ENCODE data around the gene AREG. TPM values are rescaled to one million over a fixed set of nuclear protein-coding genes. Genes with fewer than 3 reads are reported as not detected.

AREG gene
- total and polyA plus RNA-seq, 2 of the 13 experiments (the other 11 are each of a cell fraction or from before 2014, with no cell fraction given), result 6.2 to 7.1 TPM

DNA sequence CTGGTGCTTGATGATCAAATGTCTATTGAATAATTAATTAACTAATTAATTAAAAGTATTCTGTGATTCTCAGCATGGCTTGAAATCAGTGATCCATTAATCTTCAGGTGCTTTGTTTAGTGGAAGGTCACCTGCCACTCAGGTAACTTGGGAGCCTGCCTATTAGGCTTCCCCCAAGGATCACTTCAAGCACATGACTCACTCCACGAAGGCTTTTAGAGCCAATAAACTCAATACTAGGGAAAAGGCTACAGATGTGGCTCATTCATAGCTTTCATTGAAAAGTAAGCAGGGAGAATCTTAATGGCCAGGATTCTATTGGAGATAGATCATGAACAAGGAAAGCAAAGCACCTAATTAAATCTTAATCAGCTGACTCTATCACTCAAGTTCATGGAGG is 21.3 kb downstream of the AREG start (continued):
- TF ChIP-seq, protein P1, sequence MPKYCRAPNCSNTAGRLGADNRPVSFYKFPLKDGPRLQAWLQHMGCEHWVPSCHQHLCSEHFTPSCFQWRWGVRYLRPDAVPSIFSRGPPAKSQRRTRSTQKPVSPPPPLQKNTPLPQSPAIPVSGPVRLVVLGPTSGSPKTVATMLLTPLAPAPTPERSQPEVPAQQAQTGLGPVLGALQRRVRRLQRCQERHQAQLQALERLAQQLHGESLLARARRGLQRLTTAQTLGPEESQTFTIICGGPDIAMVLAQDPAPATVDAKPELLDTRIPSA (CRISPR knock-in tag; IDR thresholded peaks at IDR 0.05; ENCODE audit: borderline replicate concordance), result no peak

DNA sequence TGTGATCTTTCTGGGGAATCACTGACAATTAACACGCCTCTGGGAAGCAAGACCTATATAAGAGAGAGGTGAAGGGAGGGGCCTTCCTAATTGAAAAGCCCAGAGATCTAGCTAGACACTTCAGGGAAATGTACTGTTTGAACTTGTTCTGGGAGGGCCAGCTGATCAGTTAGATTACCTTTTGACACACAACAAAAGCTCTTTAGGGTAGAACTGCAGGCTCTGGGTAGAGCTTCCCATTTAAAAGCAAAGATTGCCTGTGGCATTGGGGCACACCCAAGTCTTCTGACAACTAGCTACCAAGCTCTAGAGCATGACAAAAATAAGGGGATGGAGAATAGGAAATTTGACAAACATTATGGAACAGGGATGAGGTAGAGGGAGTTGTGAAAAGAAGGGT is 26.3 kb downstream of the AREG start:
- Histone ChIP-seq H2AFZ (ENCODE audit: low read length) (no peak overlapping the region), H3K27me3 (ENCODE audit: control insufficient read depth in 1 of 2, insufficient read depth in 2 of 2, low read length in 2 of 2) (no peaks in the 10 kb centered on the region; a peak in 1 of 5 replicates), H3K9ac (ENCODE audit: insufficient read depth, low read depth, low read length) (no peak overlapping the region), H3K27ac (ENCODE audit: extremely low read length, insufficient read depth, low read length) (no peak overlapping the region), H3K79me2 (ENCODE audit: insufficient read depth, low read length) (no peaks in the 10 kb centered on the region), H4K20me1 (ENCODE audit: insufficient read depth, low read length) (no peaks in the 10 kb centered on the region), H3K4me3 (replicated peaks in 1 of 3; ENCODE audit: insufficient read depth in 1 of 3, low read depth in 2 of 3, low read length in 3 of 3) (no peak overlapping the region), H3K4me2 (ENCODE audit: low read depth, low read length) (no peak overlapping the region), H3K36me3 (replicated peaks in 1 of 2; ENCODE audit: control insufficient read depth in 1 of 2, insufficient read depth in 2 of 2, low read length in 2 of 2) (no peaks in the 10 kb centered on the region), H3K4me1 (ENCODE audit: insufficient read depth, low read length) (no peaks in the 10 kb centered on the region; the same call in 1 of the 2 replicates), H3K9me3 (ENCODE audit: low read length) (no peaks in the 10 kb centered on the region)
- ATAC-seq (no peak), DNase-seq (ENCODE audit: low spot score) (no peak), FAIRE-seq (no peak)
- no TSS peak for BruUV-seq (replicated peaks)
- 85% methylated on average over 1 of the region's 1 CpG for WGBS (ENCODE audit: low lambda C conversion rate)
- ChIA-PET CTCF (ENCODE audit: low intra/inter-chr PET ratio, low total read pairs) (no interaction called here), POLR2A (no interaction called here)
- TF ChIP-seq ZNF383 (CRISPR knock-in tag; IDR thresholded peaks at IDR 0.05; ENCODE audit: borderline replicate concordance) (no peak), KAT7 (CRISPR knock-in tag; IDR thresholded peaks at IDR 0.05; ENCODE audit: borderline replicate concordance) (no peak), ZNF234 (CRISPR knock-in tag; conservative IDR thresholded peaks at IDR 0.05) (no peak), ZNF747 (CRISPR knock-in tag; IDR thresholded peaks at IDR 0.05; ENCODE audit: borderline replicate concordance) (no peak), EP300 (IDR thresholded peaks at IDR 0.05; ENCODE audit: low read depth in 2 of 2, low read length in 2 of 2) (no peak), EP300 (CRISPR knock-in tag; IDR thresholded peaks at IDR 0.05; ENCODE audit: borderline replicate concordance) (no peak), ZFP41 (CRISPR knock-in tag; IDR thresholded peaks at IDR 0.05; ENCODE audit: borderline replicate concordance) (no peak), PHF20 (CRISPR knock-in tag; IDR thresholded peaks at IDR 0.05) (no peak), ZNF850 (CRISPR knock-in tag; conservative IDR thresholded peaks at IDR 0.05) (no peak), KDM3A (CRISPR knock-in tag; IDR thresholded peaks at IDR 0.05; ENCODE audit: low read depth) (no peak), SMAD9 (CRISPR knock-in tag; IDR thresholded peaks at IDR 0.05) (no peak), KMT2B (CRISPR knock-in tag; IDR thresholded peaks at IDR 0.05) (no peak), CENPBD1 (CRISPR knock-in tag; IDR thresholded peaks at IDR 0.05; ENCODE audit: borderline replicate concordance, low read depth) (no peak), POLR2G (IDR thresholded peaks at IDR 0.05; ENCODE audit: low read depth, low read length) (no peak), DBP (CRISPR knock-in tag; IDR thresholded peaks at IDR 0.05; ENCODE audit: not compliant biosample characterization) (no peak), ZNF619 (CRISPR knock-in tag; IDR thresholded peaks at IDR 0.05) (no peak)
- TF ChIP-seq, protein P2, sequence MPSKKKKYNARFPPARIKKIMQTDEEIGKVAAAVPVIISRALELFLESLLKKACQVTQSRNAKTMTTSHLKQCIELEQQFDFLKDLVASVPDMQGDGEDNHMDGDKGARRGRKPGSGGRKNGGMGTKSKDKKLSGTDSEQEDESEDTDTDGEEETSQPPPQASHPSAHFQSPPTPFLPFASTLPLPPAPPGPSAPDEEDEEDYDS (CRISPR knock-in tag; IDR thresholded peaks at IDR 0.05), result no peak
- in situ Hi-C loops (cut with HindIII; ENCODE audit: extremely low pct_ligation_motif_present, low pct_unique_long_range_greater_than_20kb), result no loop called here
- intact Hi-C loops (cut with micrococcal nuclease; ENCODE audit: unreplicated experiment), result no loop called here

All from HepG2 (cell line).